ENCODE results near the gene AP3B2.

GRCh38 chr15:82674873-82675272 is 34.8 kb downstream of the AP3B2 start:
- TF ChIP-seq CTCF (IDR thresholded peaks at IDR 0.05; ENCODE audit: low read length): no peak
- TF ChIP-seq EZH2 (optimal IDR thresholded peaks at IDR 0.05; ENCODE audit: low read depth, low read length): no peak
- no peak for TF ChIP-seq EZH2phosphoT487 (IDR thresholded peaks at IDR 0.05; ENCODE audit: low read length)

Measured in MM.1S (cell line).